WTC11 (cell line): ENCODE data around the gene BBS9. TPM values are rescaled to one million over a fixed set of nuclear protein-coding genes. Genes with fewer than 3 reads are reported as not detected.

ENCODE experiments used
- ATAC-seq: fragments of 200-7000 bp; cut with Tn5 transposase; 2 replicates; pipeline ENCODE4 v1.10.0; 2021; ENCODE audit warnings: mild to moderate bottlenecking, moderate library complexity
- CTCF ChIA-PET: fragments of 300-600 bp; sonication (Branson Sonifier 250); formaldehyde crosslinking; loops from one replicate; lab custom pipeline; 2021; ENCODE audit warnings: antibody characterized with exemption; lab: Charles Lee
- POLR2A ChIA-PET: fragments of 350-600 bp; sonication (Branson Sonifier 250); formaldehyde crosslinking; loops from one replicate; lab custom pipeline; 2021; ENCODE audit warnings: antibody characterized with exemption; lab: Charles Lee
- DNase-seq: peaks from one replicate; pipeline ENCODE4 v3.0.0; 2021; ENCODE audit warnings: low spot score
- H3K27ac Mint-ChIP-seq: 2 replicates; pipeline ENCODE4 v1.8.0; 2021; ENCODE audit warnings: mixed read lengths
- H3K27me3 Mint-ChIP-seq: 2 replicates; pipeline ENCODE4 v1.8.0; 2021; ENCODE audit warnings: low read depth, mild to moderate bottlenecking, moderate library complexity, mixed read lengths
- H3K36me3 Mint-ChIP-seq: 2 replicates; pipeline ENCODE4 v1.8.0; 2021; ENCODE audit warnings: mixed read lengths
- H3K4me1 Mint-ChIP-seq: 2 replicates; pipeline ENCODE4 v1.8.0; 2022; ENCODE audit warnings: mixed read lengths
- H3K4me3 Mint-ChIP-seq: 2 replicates; pipeline ENCODE4 v1.8.0; 2021; ENCODE audit warnings: mild to moderate bottlenecking, moderate library complexity, mixed read lengths
- H3K9me3 Mint-ChIP-seq: 2 replicates; pipeline ENCODE4 v1.8.0; 2021; ENCODE audit warnings: mixed read lengths
- CREM ChIP-seq: sonication (generic); formaldehyde crosslinking; IDR thresholded peaks from 2 replicates; pipeline ENCODE4 v1.8.1; 2022; ENCODE audit warnings: mild to moderate bottlenecking, missing genetic modification reagents, moderate library complexity
- EMX1 ChIP-seq: fragments of 250-450 bp; sonication (Bioruptor Pico); IDR thresholded peaks from 2 replicates; pipeline ENCODE4 v1.8.0; 2021; ENCODE audit warnings: mild to moderate bottlenecking
- HMGA2 ChIP-seq: fragments of 250-450 bp; sonication (Bioruptor Pico); IDR thresholded peaks from 2 replicates; pipeline ENCODE4 v1.4.0; 2021; ENCODE audit warnings: mild to moderate bottlenecking, moderate library complexity
- JUN ChIP-seq: sonication (generic); formaldehyde crosslinking; IDR thresholded peaks from 2 replicates; pipeline ENCODE4 v1.8.0; 2023; ENCODE audit warnings: mild to moderate bottlenecking, missing genetic modification reagents
- KAT7 ChIP-seq: sonication (generic); formaldehyde crosslinking; IDR thresholded peaks from 2 replicates; pipeline ENCODE4 v1.8.1; 2023; ENCODE audit warnings: missing genetic modification reagents, mild to moderate bottlenecking, borderline replicate concordance
- NFE2L1 ChIP-seq: sonication (generic); formaldehyde crosslinking; IDR thresholded peaks from 2 replicates; pipeline ENCODE4 v1.8.1; 2023; ENCODE audit warnings: missing genetic modification reagents
- TEAD1 ChIP-seq: sonication (generic); formaldehyde crosslinking; IDR thresholded peaks from 2 replicates; pipeline ENCODE4 v1.8.0; 2022; ENCODE audit warnings: mild to moderate bottlenecking, missing genetic modification reagents
- ZNF121 ChIP-seq: sonication (generic); formaldehyde crosslinking; IDR thresholded peaks from 2 replicates; pipeline ENCODE4 v1.8.0; 2023; ENCODE audit warnings: missing genetic modification reagents
- ZNF232 ChIP-seq: sonication (generic); formaldehyde crosslinking; IDR thresholded peaks from 2 replicates; pipeline ENCODE4 v1.8.0; 2022; ENCODE audit warnings: mild to moderate bottlenecking, missing genetic modification reagents
- ZNF317 ChIP-seq: sonication (generic); formaldehyde crosslinking; IDR thresholded peaks from 2 replicates; pipeline ENCODE4 v1.8.1; 2023; ENCODE audit warnings: low read depth, mild to moderate bottlenecking, moderate library complexity, missing genetic modification reagents, borderline replicate concordance
- ZNF423 ChIP-seq: fragments of 250-450 bp; sonication (Bioruptor Pico); IDR thresholded peaks from 2 replicates; pipeline ENCODE4 v2.1.2; 2022; ENCODE audit warnings: mild to moderate bottlenecking, moderate library complexity
- total RNA-seq: library from RNA; stranded (reverse); gene quantifications from 3 replicates; pipeline ENCODE4 v1.2.3, GENCODE V29; 2021
- TF ChIP-seq, protein P1 (sequence below): sonication (generic); formaldehyde crosslinking; conservative IDR thresholded peaks from 2 replicates; pipeline ENCODE4 v1.8.1; 2022; ENCODE audit warnings: mild to moderate bottlenecking, missing genetic modification reagents
- TF ChIP-seq, protein P2 (sequence below): sonication (generic); formaldehyde crosslinking; IDR thresholded peaks from 2 replicates; pipeline ENCODE4 v1.8.0; 2022; ENCODE audit warnings: mild to moderate bottlenecking, missing genetic modification reagents
- TF ChIP-seq, protein P3 (sequence below): sonication (generic); formaldehyde crosslinking; IDR thresholded peaks from 2 replicates; pipeline ENCODE4 v1.8.1; 2022; ENCODE audit warnings: low read depth, missing genetic modification reagents, borderline replicate concordance
- TF ChIP-seq, protein P4 (sequence below): fragments of 250-450 bp; sonication (Bioruptor Pico); IDR thresholded peaks from 2 replicates; pipeline ENCODE4 v1.9.0; 2021; ENCODE audit warnings: mild to moderate bottlenecking, borderline replicate concordance
- TF ChIP-seq, protein P5 (sequence below): fragments of 250-450 bp; sonication (Bioruptor Pico); IDR thresholded peaks from 2 replicates; pipeline ENCODE4 v2.1.2; 2022; ENCODE audit warnings: mild to moderate bottlenecking, moderate library complexity

Gene BBS9
- total RNA-seq, 1 experiment from 2014 or later, result 56.6 TPM

DNA sequence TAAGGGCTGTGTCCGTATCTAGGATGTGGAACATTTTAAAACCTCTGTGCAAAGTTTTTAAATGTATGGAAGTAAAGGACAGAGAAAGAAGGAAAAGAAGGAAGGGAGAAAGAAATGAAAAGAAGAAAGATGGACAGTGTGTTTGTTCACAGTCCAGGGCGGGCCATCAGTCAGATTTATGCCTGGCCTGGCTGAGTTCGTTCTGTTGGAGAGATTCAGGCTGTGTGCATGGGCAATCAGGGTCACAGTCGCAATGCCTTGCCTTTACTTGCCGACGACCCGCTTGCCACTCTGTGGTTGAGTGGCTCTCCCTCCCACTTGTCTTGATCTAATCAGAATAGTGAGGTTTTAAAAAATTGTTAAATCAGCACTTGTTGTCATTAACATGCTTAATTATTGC is 406.6 kb downstream of the BBS9 start (continued):
- TF ChIP-seq, protein P1, sequence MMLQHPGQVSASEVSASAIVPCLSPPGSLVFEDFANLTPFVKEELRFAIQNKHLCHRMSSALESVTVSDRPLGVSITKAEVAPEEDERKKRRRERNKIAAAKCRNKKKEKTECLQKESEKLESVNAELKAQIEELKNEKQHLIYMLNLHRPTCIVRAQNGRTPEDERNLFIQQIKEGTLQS, result no peak
- TF ChIP-seq CREM (CRISPR knock-in tag) (no peak), ZNF121 (CRISPR knock-in tag) (no peak), JUN (no peak), TEAD1 (CRISPR knock-in tag) (no peak)
- TF ChIP-seq, protein P2, sequence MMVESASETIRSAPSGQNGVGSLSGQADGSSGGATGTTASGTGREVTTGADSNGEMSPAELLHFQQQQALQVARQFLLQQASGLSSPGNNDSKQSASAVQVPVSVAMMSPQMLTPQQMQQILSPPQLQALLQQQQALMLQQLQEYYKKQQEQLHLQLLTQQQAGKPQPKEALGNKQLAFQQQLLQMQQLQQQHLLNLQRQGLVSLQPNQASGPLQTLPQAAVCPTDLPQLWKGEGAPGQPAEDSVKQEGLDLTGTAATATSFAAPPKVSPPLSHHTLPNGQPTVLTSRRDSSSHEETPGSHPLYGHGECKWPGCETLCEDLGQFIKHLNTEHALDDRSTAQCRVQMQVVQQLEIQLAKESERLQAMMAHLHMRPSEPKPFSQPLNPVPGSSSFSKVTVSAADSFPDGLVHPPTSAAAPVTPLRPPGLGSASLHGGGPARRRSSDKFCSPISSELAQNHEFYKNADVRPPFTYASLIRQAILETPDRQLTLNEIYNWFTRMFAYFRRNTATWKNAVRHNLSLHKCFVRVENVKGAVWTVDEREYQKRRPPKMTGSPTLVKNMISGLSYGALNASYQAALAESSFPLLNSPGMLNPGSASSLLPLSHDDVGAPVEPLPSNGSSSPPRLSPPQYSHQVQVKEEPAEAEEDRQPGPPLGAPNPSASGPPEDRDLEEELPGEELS (CRISPR knock-in tag), result no peak
- TF ChIP-seq, all 79 proteins: peak for 0

DNA sequence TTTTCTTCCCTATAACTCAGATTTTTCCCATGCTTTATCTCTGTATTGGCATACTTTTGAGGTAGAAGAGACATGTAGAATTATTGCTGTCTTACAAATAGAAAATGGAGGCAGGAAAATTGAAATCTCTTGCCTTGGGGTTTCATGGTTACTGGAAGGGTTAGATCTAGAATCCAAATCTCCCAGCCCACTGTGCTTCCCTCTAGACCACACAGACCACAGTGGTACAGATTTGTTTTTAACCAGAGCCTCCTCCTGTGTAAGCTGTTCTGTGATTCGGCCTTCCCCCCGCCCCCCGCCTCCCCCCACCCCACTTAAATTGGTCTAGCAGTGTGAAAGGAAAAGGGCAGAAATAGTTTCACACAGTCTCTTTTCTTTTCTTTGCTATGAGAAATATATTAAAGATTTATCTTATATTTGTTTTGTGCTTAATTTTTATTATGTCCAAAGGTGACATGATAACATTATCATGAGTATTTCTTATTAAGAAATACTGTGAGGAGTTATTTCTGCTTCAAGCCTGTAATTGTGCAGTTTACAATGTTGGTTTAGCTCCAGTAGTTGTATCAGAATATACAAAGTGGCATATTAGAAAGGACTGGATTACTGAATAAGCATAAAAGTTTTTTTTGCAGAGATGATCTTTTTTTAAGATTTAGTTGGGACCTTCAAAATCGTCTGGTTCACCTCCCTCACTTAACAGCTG is 407.2 kb downstream of the BBS9 start:
- TF ChIP-seq, protein P3, sequence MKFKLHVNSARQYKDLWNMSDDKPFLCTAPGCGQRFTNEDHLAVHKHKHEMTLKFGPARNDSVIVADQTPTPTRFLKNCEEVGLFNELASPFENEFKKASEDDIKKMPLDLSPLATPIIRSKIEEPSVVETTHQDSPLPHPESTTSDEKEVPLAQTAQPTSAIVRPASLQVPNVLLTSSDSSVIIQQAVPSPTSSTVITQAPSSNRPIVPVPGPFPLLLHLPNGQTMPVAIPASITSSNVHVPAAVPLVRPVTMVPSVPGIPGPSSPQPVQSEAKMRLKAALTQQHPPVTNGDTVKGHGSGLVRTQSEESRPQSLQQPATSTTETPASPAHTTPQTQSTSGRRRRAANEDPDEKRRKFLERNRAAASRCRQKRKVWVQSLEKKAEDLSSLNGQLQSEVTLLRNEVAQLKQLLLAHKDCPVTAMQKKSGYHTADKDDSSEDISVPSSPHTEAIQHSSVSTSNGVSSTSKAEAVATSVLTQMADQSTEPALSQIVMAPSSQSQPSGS, result no peak
- TF ChIP-seq ZNF423, result no peak
- TF ChIP-seq, protein P4, sequence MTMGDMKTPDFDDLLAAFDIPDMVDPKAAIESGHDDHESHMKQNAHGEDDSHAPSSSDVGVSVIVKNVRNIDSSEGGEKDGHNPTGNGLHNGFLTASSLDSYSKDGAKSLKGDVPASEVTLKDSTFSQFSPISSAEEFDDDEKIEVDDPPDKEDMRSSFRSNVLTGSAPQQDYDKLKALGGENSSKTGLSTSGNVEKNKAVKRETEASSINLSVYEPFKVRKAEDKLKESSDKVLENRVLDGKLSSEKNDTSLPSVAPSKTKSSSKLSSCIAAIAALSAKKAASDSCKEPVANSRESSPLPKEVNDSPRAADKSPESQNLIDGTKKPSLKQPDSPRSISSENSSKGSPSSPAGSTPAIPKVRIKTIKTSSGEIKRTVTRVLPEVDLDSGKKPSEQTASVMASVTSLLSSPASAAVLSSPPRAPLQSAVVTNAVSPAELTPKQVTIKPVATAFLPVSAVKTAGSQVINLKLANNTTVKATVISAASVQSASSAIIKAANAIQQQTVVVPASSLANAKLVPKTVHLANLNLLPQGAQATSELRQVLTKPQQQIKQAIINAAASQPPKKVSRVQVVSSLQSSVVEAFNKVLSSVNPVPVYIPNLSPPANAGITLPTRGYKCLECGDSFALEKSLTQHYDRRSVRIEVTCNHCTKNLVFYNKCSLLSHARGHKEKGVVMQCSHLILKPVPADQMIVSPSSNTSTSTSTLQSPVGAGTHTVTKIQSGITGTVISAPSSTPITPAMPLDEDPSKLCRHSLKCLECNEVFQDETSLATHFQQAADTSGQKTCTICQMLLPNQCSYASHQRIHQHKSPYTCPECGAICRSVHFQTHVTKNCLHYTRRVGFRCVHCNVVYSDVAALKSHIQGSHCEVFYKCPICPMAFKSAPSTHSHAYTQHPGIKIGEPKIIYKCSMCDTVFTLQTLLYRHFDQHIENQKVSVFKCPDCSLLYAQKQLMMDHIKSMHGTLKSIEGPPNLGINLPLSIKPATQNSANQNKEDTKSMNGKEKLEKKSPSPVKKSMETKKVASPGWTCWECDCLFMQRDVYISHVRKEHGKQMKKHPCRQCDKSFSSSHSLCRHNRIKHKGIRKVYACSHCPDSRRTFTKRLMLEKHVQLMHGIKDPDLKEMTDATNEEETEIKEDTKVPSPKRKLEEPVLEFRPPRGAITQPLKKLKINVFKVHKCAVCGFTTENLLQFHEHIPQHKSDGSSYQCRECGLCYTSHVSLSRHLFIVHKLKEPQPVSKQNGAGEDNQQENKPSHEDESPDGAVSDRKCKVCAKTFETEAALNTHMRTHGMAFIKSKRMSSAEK, result no peak
- TF ChIP-seq, protein P5, sequence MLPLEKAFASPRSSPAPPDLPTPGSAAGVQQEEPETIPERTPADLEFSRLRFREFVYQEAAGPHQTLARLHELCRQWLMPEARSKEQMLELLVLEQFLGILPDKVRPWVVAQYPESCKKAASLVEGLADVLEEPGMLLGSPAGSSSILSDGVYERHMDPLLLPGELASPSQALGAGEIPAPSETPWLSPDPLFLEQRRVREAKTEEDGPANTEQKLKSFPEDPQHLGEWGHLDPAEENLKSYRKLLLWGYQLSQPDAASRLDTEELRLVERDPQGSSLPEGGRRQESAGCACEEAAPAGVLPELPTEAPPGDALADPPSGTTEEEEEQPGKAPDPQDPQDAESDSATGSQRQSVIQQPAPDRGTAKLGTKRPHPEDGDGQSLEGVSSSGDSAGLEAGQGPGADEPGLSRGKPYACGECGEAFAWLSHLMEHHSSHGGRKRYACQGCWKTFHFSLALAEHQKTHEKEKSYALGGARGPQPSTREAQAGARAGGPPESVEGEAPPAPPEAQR, result no peak
- no peak for TF ChIP-seq ZNF232
- no peak for TF ChIP-seq HMGA2 (CRISPR knock-in tag)
- no peak for TF ChIP-seq EMX1 (CRISPR knock-in tag)
- no peak for TF ChIP-seq ZNF317 (CRISPR knock-in tag)
- no peak for TF ChIP-seq KAT7 (CRISPR knock-in tag)
- no peak for TF ChIP-seq ZNF121 (CRISPR knock-in tag)
- no peak for TF ChIP-seq NFE2L1 (CRISPR knock-in tag)
- Mint-ChIP-seq H3K4me3 (no peak overlapping the region), H3K4me1 (peaks cover 22% of the 10 kb centered on the region), H3K27ac (peak overlapping the region; percentile 13; the same call in 1 of the 2 replicates), H3K9me3 (peaks cover 34% of the 10 kb centered on the region), H3K36me3 (peaks cover 54% of the 10 kb centered on the region), H3K27me3 (no peaks in the 10 kb centered on the region)
- ATAC-seq, result no peak; the same call in 1 of the 2 replicates
- no peak for DNase-seq
- POLR2A ChIA-PET, result no interaction called here
- CTCF ChIA-PET, result no interaction called here
